Heart right ventricle (tissue), 16 donors: ENCODE results near the gene ALS2. TPM values are rescaled to one million over a fixed set of nuclear protein-coding genes. Genes with fewer than 3 reads are reported as not detected.

ENCODE experiments used
- ATAC-seq, 8 donors: fragments of 200-7000 bp; cut with Tn5 transposase; one replicate each; pipeline ENCODE4 v1.9.1; 2020; ENCODE audit warnings: mild to moderate bottlenecking in 8 of 8, moderate library complexity in 8 of 8, moderate number of reproducible peaks in 1 of 8
- DNase-seq, 2 donors: peaks; one replicate each; pipeline ENCODE4 v3.0.0-alpha.2; 2020
- H3K27ac ChIP-seq, 10 donors: fragments of 200-600 bp; sonication (generic) in 2 of 10; one replicate each; pipeline versions ENCODE4 v1.5.0 to v1.8.0; 2020 to 2022; ENCODE audit warnings: mild to moderate bottlenecking in 3 of 10
- H3K27me3 ChIP-seq, 7 donors: fragments of 200-600 bp; one replicate each; pipeline ENCODE4 v1.8.0; 2021 to 2022; ENCODE audit warnings: mild to moderate bottlenecking in 2 of 7
- H3K36me3 ChIP-seq, 9 donors: fragments of 200-600 bp; sonication (generic) in 1 of 9; one replicate each; pipeline versions ENCODE4 v1.5.0 to v1.8.0; 2020 to 2022; ENCODE audit warnings: mild to moderate bottlenecking in 2 of 9
- H3K4me1 ChIP-seq, 9 donors: fragments of 200-600 bp; sonication (generic) in 1 of 9; one replicate each; pipeline versions ENCODE4 v1.5.0 to v1.8.0; 2020 to 2022; ENCODE audit warnings: mild to moderate bottlenecking in 4 of 9
- H3K4me3 ChIP-seq, 10 donors: fragments of 200-600 bp; sonication (generic) in 2 of 10; one replicate each; pipeline versions ENCODE4 v1.5.0 to v1.8.0; 2020 to 2022; ENCODE audit warnings: mild to moderate bottlenecking in 7 of 10, moderate library complexity in 2 of 10
- H3K9me3 ChIP-seq, 11 donors: fragments of 200-600 bp in 10 of 11; sonication (generic) in 2 of 11; one replicate each; pipeline versions ENCODE4 v1.5.0 to v1.8.0; 2013 to 2022; ENCODE audit warnings: mild to moderate bottlenecking in 2 of 11, control low read depth in 1 of 11, moderate library complexity in 1 of 11
- WGBS, 2 donors: extraction: QIAGEN DNeasy Blood & Tissue Kit; methylation state at CpG; one replicate each; pipeline ENCODE4 v1.1.7; 2013; ENCODE audit warnings: inconsistent platforms in 1 of 2; 5-methylcytosine and 5-hydroxymethylcytosine counted together
- intact Hi-C, 10 donors: fragments of 100-400 bp; cut with DNase I; formaldehyde crosslinking; loops; one replicate each; pipeline versions ENCODE4 v1.11.1 to v1.14.2; 2022
- polyA plus RNA-seq, 2 donors: library from polyadenylated mRNA; stranded (reverse); fragments of 200-250 nt; gene quantifications; one replicate each; pipeline ENCODE4 v1.2.3, GENCODE V29; 2013
- total RNA-seq, 10 donors: library from RNA; stranded (reverse); fragmentation: NEBNext Ultra II Directional in 3 of 10; extraction: Animal tissue kit (Norgen Biotek cat#: 25700) in 3 of 10; gene quantifications; one replicate each; pipeline versions ENCODE4 v1.2.1 to v1.2.4, GENCODE V29; 2021 to 2023
- TF ChIP-seq, protein P1 (sequence below), 9 donors: fragments of 200-600 bp; sonication (generic) in 2 of 9; IDR thresholded peaks; one replicate each; pipeline versions ENCODE4 v1.5.0 to v1.8.0; 2021 to 2022; ENCODE audit warnings: antibody characterized with exemption in 9 of 9, mild to moderate bottlenecking in 5 of 9, moderate library complexity in 1 of 9
- donor health status: Arrhythmogenic right ventricular cardiomyopathy.
- donor health status: ischemic (EF 13 %, LVEDD 7.1; RV severe dilation, severe dysfunction).
- donor health status: healthy with polysubstance abuse.
- donor health status: DM: no; HTN: yes; CAD: no.
- donor health status: DM: no; HTN: no; CAD: no.
- donor health status: ischemic (EF 25% LVEDD 6.9; RV normal size, moderate dysfunction).
- donor health status: ischemic (EF 25% LVEDD 5.7; RV mildly dilated, moderate dysfunction).
- donor health status: healthy.
- donor health status: DM: yes; HTN: yes; CAD: no.
- donor health status: Ischemic cardiomyopathy.
- donor health status: ischemic (EF 35%, LVEDD 5.7; RV mildly dilated, moderate dysfunction).
- donor health status: nonischemic (EF 11% LVEDD 7.7; RV severe dilation, severe dysfunction).
- donor health status: DM: yes; HTN: yes; CAD: no.
- donor health status: PGD.
- donor health status: ischemic (EF 29% LVEDD 5.4; RV normal size, mild dysfunction).
- donor health status: nonischemic (EF 23%, LVEDD 6.1; RV moderate dilation, normal function).

ALS2 gene
- total and polyA plus RNA-seq, 12 donors = 7.8 to 49.3 (median 34.5) TPM

DNA sequence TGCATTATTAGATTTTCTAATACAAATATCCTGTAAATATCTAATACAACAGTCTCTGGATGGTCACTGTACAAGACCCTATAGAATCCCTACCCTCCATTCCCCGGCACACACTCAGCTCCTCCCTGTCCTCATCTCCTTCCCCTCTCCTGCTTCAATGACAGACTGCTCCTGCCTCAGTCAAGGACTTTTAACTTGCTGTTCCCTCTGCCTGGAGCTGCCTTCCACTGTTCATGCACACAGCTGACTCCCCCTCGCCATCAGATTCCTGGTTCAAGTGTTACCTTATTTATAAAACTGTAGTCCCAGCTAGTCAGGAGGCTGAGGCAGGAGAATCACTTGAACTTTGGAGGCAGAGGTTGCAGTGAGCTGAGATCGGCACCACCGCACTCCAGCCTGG, 28.9 kb upstream of the ALS2 start:
- 65 to 75% methylated on average over 4 of the region's 4 CpGs for WGBS, 2 donors
- no peak overlapping the region for H3K27ac ChIP-seq
- no peak overlapping the region for H3K4me3 ChIP-seq
- no peaks in the 10 kb centered on the region for H3K9me3 ChIP-seq
- intact Hi-C loops = loop anchor here in 1 of 10 donors (5.0 kb wide), 1 partner anchor 48 kb away; no protein-coding TSS in a partner anchor
- peaks cover 0 to 12% (median 4%) of the 10 kb centered on the region in 7 donors for H3K27me3 ChIP-seq
- peaks cover 0 to 20% (median 7%) of the 10 kb centered on the region in 9 donors for H3K4me1 ChIP-seq
- H3K36me3 ChIP-seq = no peaks in the 10 kb centered on the region
- no peak for ATAC-seq
- DNase-seq = no peak
- TF ChIP-seq, protein P1, sequence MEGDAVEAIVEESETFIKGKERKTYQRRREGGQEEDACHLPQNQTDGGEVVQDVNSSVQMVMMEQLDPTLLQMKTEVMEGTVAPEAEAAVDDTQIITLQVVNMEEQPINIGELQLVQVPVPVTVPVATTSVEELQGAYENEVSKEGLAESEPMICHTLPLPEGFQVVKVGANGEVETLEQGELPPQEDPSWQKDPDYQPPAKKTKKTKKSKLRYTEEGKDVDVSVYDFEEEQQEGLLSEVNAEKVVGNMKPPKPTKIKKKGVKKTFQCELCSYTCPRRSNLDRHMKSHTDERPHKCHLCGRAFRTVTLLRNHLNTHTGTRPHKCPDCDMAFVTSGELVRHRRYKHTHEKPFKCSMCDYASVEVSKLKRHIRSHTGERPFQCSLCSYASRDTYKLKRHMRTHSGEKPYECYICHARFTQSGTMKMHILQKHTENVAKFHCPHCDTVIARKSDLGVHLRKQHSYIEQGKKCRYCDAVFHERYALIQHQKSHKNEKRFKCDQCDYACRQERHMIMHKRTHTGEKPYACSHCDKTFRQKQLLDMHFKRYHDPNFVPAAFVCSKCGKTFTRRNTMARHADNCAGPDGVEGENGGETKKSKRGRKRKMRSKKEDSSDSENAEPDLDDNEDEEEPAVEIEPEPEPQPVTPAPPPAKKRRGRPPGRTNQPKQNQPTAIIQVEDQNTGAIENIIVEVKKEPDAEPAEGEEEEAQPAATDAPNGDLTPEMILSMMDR (IDR thresholded peaks at IDR 0.05) = no peak

DNA sequence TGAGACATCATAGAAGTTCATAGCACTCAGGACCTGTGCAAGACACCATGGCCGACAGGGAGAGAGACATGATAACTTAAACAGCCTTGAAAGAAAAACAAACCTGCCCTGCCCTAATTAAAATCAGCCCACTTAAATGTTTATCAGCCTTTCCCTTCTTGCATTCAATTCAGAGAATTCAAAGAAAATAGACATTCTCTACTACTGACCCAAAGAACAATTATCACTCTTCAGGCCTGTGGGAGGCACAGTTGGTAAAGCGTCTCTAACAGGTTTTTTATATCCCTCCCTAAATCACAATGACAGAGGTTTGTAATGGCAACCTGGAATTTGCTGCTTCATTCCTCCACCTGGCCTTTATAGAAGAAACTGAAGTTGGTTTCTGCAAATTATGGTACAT, 27.3 kb upstream of the ALS2 start:
- no peak for DNase-seq
- H3K4me1 ChIP-seq = peaks cover 0 to 20% (median 7%) of the 10 kb centered on the region in 9 donors
- no peaks in the 10 kb centered on the region for H3K9me3 ChIP-seq
- WGBS, 2 donors = 57 to 66% methylated on average over 2 of the region's 2 CpGs
- no peak for ATAC-seq
- peaks cover 0 to 19% (median 4%) of the 10 kb centered on the region in 7 donors for H3K27me3 ChIP-seq
- TF ChIP-seq, protein P1 (IDR thresholded peaks at IDR 0.05) = no peak
- H3K36me3 ChIP-seq = no peaks in the 10 kb centered on the region
- peak overlapping the region in 5 of 10 donors; percentile 22 to 58 (median 44) for H3K27ac ChIP-seq
- H3K4me3 ChIP-seq = no peak overlapping the region
- intact Hi-C loops = loop anchor here in 1 of 10 donors (5.0 kb wide), 1 partner anchor 49 kb away; no protein-coding TSS in a partner anchor

DNA sequence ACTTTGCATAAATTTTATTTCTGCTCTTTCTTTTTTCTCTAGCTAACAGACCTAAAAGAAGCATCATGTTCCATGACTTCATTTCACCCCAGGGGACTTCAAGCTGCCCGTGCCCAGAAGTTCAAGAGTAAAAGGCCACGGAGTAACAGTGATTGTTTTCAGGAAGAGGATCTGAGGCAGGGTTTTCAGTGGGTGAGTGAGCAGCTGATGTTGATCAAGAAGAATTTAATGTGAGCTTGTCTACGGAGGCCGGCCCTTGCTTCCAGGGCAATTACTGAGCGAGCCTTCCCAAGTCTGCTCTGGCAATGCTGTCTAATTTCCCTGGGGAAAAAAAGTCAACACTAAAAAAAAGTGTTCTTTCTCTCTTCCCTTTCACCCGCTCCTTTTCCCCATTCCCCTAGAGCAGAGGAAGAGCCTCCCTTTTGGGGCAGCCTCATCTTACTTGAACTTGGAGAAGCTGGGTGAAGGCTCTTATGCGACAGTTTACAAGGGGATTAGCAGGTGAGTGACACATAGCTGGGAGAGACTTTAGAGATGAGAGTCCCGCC, 26.8 kb upstream of the ALS2 start:
- H3K4me1 ChIP-seq = peaks cover 0 to 20% (median 7%) of the 10 kb centered on the region in 9 donors
- H3K4me3 ChIP-seq = no peak overlapping the region
- H3K36me3 ChIP-seq = no peaks in the 10 kb centered on the region
- TF ChIP-seq, protein P1 (IDR thresholded peaks at IDR 0.05) = no peak
- ATAC-seq (peak; percentile 78 to 95 (median 88)), DNase-seq (peak; percentile 24 to 47)
- 36 to 44% methylated on average over 8 of the region's 8 CpGs for WGBS, 2 donors
- H3K27ac ChIP-seq = peak overlapping the region in 7 of 10 donors; percentile 17 to 58 (median 44)
- intact Hi-C loops = loop anchor here in 1 of 10 donors (5.0 kb wide), 1 partner anchor 50 kb away; no protein-coding TSS in a partner anchor
- H3K27me3 ChIP-seq = peaks cover 0 to 24% (median 4%) of the 10 kb centered on the region in 7 donors
- no peaks in the 10 kb centered on the region for H3K9me3 ChIP-seq

DNA sequence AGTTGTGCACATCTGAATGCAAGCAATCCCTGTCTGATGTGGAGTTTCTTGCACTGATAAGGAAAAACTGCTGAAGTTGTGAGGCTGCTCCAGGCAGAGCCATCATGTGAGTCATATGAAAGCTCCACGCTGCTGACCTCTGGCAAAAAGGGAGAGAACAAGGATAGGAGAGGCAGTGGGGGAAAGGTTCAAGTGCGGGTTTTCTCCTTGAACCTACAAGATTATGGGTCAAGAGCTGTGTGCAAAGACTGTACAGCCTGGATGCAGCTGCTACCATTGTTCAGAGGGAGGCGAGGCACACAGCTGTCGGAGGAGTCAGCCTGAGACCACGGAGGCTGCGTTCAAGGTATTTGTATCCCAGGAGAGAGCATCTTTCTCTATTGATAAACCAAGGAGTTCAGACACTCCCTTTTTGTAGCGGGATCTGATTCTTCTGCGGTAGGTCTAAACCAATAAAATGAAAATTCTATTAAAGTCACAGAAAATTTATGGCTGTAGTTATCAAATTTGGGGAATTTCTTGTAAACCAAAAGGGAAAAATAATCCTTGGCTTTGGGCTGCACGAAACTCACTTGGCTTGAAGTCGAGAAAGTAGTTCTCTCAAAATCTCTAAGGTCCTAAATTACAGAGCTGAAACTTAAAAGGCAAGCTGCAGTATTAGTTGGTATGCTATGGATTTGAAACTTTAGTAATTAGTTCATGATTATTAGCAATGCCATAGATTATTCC, 25.9 kb upstream of the ALS2 start, which contains the start of gene CDK15:
CDK15 (plus strand) TSS at position 96 of the 729 bp plus-strand sequence; CDS start at position 224, 128 bp downstream.
- peak within 1 kb of the TSS in 3 of 10 donors; percentile 7 to 25 (median 14) for H3K4me3 ChIP-seq
- peak in 1 of 2 donors; percentile 4 for DNase-seq
- 48 to 59% methylated on average over 10 of the region's 10 CpGs for WGBS, 2 donors
- intact Hi-C loops = loop anchor here in 1 of 10 donors (5.0 kb wide), 1 partner anchor 51 kb away; no protein-coding TSS in a partner anchor
- peaks cover 0 to 20% (median 7%) of the 10 kb centered on the region in 9 donors for H3K4me1 ChIP-seq
- ATAC-seq = peak; percentile 35 to 78 (median 60)
- TF ChIP-seq, protein P1 (IDR thresholded peaks at IDR 0.05) = no peak
- peaks cover 0 to 29% (median 4%) of the 10 kb centered on the region in 7 donors for H3K27me3 ChIP-seq
- H3K27ac ChIP-seq = peak within 1 kb of the TSS in 7 of 10 donors; percentile 17 to 64 (median 44)
- no peaks in the 10 kb centered on the region for H3K9me3 ChIP-seq
- no peaks in the 10 kb centered on the region for H3K36me3 ChIP-seq
